Measurements from ENCODE around the gene RTL9. TPM values are rescaled to one million over a fixed set of nuclear protein-coding genes. Genes with fewer than 3 reads are reported as not detected.

RTL9 gene
- total and polyA plus RNA-seq, 8 donors = under 0.01 TPM; not detected in 7

DNA sequence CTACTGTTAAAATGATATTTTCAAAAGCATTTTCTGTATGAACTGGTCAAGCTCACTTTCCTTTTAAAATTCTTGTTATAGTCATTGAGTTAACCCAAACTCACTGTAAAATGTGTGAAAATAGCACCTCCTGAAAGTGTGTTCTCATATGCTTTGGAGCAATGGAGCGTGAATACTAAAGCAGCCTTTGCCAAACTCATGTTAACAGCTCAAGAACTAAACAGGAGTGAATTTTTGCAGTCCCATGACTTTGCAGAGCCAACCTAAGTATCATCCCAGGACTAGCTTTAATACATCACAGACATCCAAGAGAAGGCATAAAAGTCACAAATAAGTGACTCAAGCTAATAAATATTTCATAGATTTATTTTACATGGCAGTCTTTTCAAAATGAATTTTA is 43.1 kb upstream of the RTL9 start:
- no peak for TF ChIP-seq POLR2A (IDR thresholded peaks at IDR 0.05)
- TF ChIP-seq POLR2AphosphoS5 (IDR thresholded peaks at IDR 0.05) = no peak
- no peak for TF ChIP-seq EP300 (IDR thresholded peaks at IDR 0.05)
- TF ChIP-seq, protein P1, sequence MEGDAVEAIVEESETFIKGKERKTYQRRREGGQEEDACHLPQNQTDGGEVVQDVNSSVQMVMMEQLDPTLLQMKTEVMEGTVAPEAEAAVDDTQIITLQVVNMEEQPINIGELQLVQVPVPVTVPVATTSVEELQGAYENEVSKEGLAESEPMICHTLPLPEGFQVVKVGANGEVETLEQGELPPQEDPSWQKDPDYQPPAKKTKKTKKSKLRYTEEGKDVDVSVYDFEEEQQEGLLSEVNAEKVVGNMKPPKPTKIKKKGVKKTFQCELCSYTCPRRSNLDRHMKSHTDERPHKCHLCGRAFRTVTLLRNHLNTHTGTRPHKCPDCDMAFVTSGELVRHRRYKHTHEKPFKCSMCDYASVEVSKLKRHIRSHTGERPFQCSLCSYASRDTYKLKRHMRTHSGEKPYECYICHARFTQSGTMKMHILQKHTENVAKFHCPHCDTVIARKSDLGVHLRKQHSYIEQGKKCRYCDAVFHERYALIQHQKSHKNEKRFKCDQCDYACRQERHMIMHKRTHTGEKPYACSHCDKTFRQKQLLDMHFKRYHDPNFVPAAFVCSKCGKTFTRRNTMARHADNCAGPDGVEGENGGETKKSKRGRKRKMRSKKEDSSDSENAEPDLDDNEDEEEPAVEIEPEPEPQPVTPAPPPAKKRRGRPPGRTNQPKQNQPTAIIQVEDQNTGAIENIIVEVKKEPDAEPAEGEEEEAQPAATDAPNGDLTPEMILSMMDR (IDR thresholded peaks at IDR 0.05) = no peak
- intact Hi-C loops (cut with DNase I; ENCODE audit: low total_unique reads) = no loop called here
- WGBS, 5 donors = 59 to 93% (median 77%) methylated on average over 1 of the region's 1 CpG
- Histone ChIP-seq H3K27ac (no peak overlapping the region), H3K36me3 (no peaks in the 10 kb centered on the region), H3K27me3 (no peaks in the 10 kb centered on the region), H3K4me3 (peak overlapping the region in 1 of 4 donors; percentile 68), H3K4me1 (peaks cover 0 to 15% (median 3%) of the 10 kb centered on the region in 4 donors), H3K9me3 (no peaks in the 10 kb centered on the region)
- no peak for DNase-seq

DNA sequence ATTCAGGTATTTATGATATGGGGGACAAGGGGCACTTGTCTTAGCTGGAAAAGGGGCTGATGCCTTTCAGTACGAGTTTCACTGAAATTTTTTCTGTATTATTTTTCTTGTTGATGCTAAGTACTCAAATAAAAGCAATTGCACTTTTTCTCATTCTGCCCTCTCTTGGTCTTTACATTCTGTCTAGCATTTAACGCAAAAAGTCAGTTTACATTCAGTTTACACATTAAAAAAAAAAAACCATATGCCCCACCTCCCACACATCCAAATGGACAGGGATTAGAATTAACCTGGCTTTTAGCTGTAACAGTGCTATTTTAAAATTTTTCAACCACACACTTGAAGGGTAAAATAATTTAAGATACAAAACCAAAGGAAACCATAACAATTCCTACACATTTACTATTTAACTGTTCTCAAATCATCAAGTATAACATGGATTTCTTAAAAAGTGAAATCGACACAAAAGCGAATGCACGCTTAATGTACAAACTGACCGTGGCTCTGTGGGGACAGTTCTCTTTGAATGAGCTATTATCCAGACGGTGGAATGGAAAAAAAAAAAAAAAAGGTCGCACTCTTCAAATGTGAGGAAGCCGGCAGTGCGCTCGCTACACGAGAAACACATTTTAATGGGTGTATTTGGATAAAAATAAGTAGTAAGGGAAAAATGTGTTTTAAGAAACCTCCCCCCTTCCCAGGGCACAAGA is 42.1 kb upstream of the RTL9 start:
- peak in 1 of 2 donors; percentile 15 for DNase-seq
- TF ChIP-seq POLR2A (IDR thresholded peaks at IDR 0.05) = no peak
- TF ChIP-seq POLR2AphosphoS5 (IDR thresholded peaks at IDR 0.05) = no peak
- TF ChIP-seq, protein P1 (IDR thresholded peaks at IDR 0.05) = no peak
- TF ChIP-seq EP300 (IDR thresholded peaks at IDR 0.05) = no peak
- intact Hi-C loops (cut with DNase I; ENCODE audit: low total_unique reads) = no loop called here
- Histone ChIP-seq H3K4me3 (peak overlapping the region; percentile 65 to 74 (median 70)), H3K9me3 (no peaks in the 10 kb centered on the region), H3K4me1 (peaks cover 0 to 13% (median 3%) of the 10 kb centered on the region in 4 donors), H3K36me3 (no peaks in the 10 kb centered on the region), H3K27ac (peak overlapping the region in 3 of 5 donors; percentile 86 to 89 (median 87)), H3K27me3 (no peaks in the 10 kb centered on the region)
- 4 to 41% (median 15%) methylated on average over 12 of the region's 12 CpGs for WGBS, 5 donors

DNA sequence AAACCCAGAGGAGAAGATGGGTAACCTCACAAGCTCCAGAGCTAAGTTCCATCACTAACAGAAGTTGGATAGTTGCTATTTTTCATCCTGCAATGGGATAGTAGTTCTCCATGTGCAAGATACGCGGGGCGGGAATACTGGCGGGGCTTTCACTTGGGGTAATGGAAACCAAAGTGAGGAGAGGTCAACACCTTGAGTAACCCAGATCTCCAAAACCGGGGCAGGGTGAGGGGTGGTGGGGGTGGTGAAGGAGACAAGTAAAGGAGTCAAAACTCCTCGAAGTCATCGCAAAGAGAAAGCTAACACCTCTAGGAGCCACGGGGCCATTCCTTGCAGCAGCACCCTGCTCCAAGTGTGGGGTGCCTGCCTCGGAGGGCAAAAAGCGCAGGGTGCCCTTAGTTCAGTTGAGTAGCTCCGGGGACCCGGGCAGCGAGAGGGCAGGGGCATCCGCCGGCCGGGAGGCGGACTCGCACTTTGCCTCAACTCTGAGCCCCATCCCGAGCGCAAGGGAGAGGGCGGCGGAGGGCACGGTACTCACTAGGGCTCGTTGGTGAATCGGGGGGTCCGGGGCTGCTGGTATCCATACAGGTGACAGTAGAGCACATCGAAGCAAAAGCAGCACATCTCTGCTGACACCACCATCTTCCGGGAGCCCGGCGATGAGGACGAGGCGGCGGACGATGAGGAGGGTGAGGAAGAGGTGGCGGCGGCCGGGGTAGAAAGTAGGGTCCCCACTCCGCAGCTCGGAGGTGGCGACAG is 41.4 kb upstream of the RTL9 start:
- no peaks in the 10 kb centered on the region for H3K36me3 ChIP-seq
- H3K4me3 ChIP-seq = peak overlapping the region; percentile 65 to 74 (median 70)
- TF ChIP-seq POLR2AphosphoS5 (IDR thresholded peaks at IDR 0.05) (no peak), EP300 (IDR thresholded peaks at IDR 0.05) (no peak), POLR2A (IDR thresholded peaks at IDR 0.05) (no peak)
- TF ChIP-seq, protein P1 (IDR thresholded peaks at IDR 0.05) = no peak
- 1 to 61% (median 10%) methylated on average over 14 to 40 of the region's 40 CpGs for WGBS, 5 donors
- H3K27me3 ChIP-seq = no peaks in the 10 kb centered on the region
- intact Hi-C loops (cut with DNase I; ENCODE audit: low total_unique reads) = no loop called here
- peaks cover 0 to 13% (median 3%) of the 10 kb centered on the region in 4 donors for H3K4me1 ChIP-seq
- no peaks in the 10 kb centered on the region for H3K9me3 ChIP-seq
- peak overlapping the region; percentile 82 to 89 (median 86) for H3K27ac ChIP-seq
- DNase-seq = peak; percentile 27 to 49

DNA sequence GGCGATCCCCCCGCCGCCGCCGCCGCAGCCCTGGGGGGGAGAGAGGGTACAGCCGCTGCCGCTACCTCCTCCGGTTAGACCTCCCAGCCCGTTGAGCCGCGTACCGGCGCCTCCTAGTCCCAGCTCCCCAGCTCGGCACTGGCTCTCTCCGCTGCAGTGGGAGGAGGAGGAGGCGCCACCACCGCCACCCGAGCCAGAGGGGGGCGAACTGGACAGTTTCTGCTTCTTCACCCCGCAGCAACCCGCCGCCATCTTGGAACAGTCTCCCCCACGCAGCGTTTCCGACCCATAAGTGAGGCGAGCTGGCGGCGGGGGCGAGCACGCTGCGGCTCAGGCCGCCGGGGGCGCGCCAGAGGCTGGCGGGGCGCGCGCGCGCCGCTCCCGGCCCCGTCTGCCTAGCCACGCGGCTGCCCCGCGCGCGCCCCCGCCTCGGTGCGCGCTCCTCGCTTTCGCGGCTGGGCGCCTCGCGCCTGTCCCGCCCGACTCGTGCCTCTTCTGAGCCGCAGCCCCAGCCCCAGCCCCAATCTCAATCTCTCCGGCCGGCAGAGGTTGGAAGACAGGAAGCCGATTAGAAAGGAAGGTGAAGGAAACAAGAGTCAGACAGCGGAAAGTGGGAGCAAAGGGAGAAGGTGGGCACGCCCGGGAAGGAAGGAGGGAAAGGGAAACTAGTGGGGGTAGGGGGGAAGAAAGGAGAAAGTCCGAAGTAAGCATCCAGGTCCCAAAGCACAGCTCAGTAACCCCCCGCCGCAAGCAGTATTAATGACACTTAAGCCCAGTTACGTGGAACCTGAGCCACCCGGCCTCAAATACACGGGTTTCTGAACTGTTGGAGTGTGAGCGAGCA is 40.6 kb upstream of the RTL9 start, which contains the start of gene AMMECR1:
Gene AMMECR1, minus strand, starts transcription at position 266 of the 844 bp plus-strand sequence. Its CDS starts 14 bp downstream, at position 252.
- Histone ChIP-seq H3K36me3 (no peaks in the 10 kb centered on the region), H3K4me3 (peak within 1 kb of the TSS; percentile 65 to 74 (median 70)), H3K4me1 (peaks cover 0 to 13% (median 3%) of the 10 kb centered on the region in 4 donors), H3K9me3 (no peaks in the 10 kb centered on the region), H3K27ac (peak within 1 kb of the TSS; percentile 82 to 92 (median 87)), H3K27me3 (no peaks in the 10 kb centered on the region)
- TF ChIP-seq POLR2A (IDR thresholded peaks at IDR 0.05) (no peak), POLR2AphosphoS5 (IDR thresholded peaks at IDR 0.05) (peak in 2 of 3 donors; percentile 20 to 35)
- TF ChIP-seq, protein P1 (IDR thresholded peaks at IDR 0.05) = peak in 1 of 7 experiments; percentile 14
- peak; percentile 80 to 93 for DNase-seq
- WGBS, 5 donors = 0 to 26% (median 16%) methylated on average over 31 to 63 of the region's 78 CpGs
- intact Hi-C loops (cut with DNase I; ENCODE audit: low total_unique reads) = no loop called here

Data from stomach (tissue), 9 donors.